Loucy (cell line): ENCODE measurements around the gene PRRX1.

Source experiments
- EZH2phosphoT487 ChIP-seq: fragments of 200-600 bp; IDR thresholded peaks from 2 replicates; pipeline ENCODE4 v1.6.1; 2018; ENCODE audit warnings: antibody characterized with exemption, mild to moderate bottlenecking, moderate library complexity, borderline replicate concordance
- TF ChIP-seq, protein P1 (sequence below): fragments of 200-600 bp; sonication (generic); conservative IDR thresholded peaks from 2 replicates; pipeline ENCODE4 v1.5.1; 2014; ENCODE audit warnings: mild to moderate bottlenecking, antibody characterized with exemption, low read length

DNA sequence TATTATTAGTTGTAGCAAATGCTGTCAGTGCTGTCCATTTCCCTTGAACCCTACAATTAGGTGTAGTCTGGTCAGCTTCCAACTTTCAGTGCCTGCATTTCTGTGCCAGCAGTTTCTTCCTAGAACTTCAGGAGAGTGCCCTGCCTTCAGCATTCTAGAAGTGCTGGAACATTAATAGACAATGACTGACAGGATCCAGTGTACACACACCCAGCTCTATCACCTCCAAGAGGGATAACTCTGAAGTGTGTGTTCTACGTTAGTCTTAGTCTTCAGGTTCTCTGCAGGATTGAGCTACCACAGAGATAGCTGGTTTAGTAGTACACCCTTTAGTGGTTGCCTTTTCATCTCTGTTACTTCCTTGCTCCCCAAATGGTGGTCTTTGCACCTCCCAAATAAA, 61.4 kb downstream of the PRRX1 start:
- TF ChIP-seq, protein P1, sequence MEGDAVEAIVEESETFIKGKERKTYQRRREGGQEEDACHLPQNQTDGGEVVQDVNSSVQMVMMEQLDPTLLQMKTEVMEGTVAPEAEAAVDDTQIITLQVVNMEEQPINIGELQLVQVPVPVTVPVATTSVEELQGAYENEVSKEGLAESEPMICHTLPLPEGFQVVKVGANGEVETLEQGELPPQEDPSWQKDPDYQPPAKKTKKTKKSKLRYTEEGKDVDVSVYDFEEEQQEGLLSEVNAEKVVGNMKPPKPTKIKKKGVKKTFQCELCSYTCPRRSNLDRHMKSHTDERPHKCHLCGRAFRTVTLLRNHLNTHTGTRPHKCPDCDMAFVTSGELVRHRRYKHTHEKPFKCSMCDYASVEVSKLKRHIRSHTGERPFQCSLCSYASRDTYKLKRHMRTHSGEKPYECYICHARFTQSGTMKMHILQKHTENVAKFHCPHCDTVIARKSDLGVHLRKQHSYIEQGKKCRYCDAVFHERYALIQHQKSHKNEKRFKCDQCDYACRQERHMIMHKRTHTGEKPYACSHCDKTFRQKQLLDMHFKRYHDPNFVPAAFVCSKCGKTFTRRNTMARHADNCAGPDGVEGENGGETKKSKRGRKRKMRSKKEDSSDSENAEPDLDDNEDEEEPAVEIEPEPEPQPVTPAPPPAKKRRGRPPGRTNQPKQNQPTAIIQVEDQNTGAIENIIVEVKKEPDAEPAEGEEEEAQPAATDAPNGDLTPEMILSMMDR, result no peak
- no peak for TF ChIP-seq EZH2phosphoT487
